Fibroblast of the conjunctiva (primary cell): Measurements from ENCODE around the gene OST4.
A peak's percentile ranks its signal among the peaks of the same experiment; 100 is the strongest.

ENCODE experiments used
- DNase-seq: peaks from one replicate; pipeline ENCODE4 v3.0.0-alpha.2; 2010; ENCODE audit warnings: low read depth

The OST4 gene

GRCh38 chr2:27053321-27053720 is 18.1 kb downstream of the OST4 start:
- no peak for DNase-seq

- DNase-seq = no peak
These were observed 19.4 kb downstream of the OST4 start for GRCh38 chr2:27051902-27052645.

- DNase-seq = peak; percentile 90
These were observed 20.2 kb downstream of the OST4 start, which contains the start of gene AGBL5 for GRCh38 chr2:27050996-27051901. TSS of gene AGBL5 (plus strand) at chr2:27051668. CDS start at chr2:27052959, 1,291 bp downstream.

- peak; percentile 97 for DNase-seq
These were observed 21.0 kb downstream of the OST4 start for GRCh38 chr2:27050281-27050995.

GRCh38 chr2:27049422-27050280 is 21.8 kb downstream of the OST4 start:
- no peak for DNase-seq

- DNase-seq = no peak
These were observed 28.3 kb downstream of the OST4 start for GRCh38 chr2:27042985-27043634.

GRCh38 chr2:27042159-27042661 is 29.2 kb downstream of the OST4 start:
- no peak for DNase-seq

- no peak for DNase-seq
These were observed 29.7 kb downstream of the OST4 start for GRCh38 chr2:27041752-27042151.

GRCh38 chr2:27040282-27040681 is 31.2 kb downstream of the OST4 start:
- DNase-seq = no peak

- DNase-seq = no peak
These were observed 31.6 kb downstream of the OST4 start for GRCh38 chr2:27039871-27040270.

GRCh38 chr2:27039426-27039825 is 32.0 kb downstream of the OST4 start:
- DNase-seq = no peak

- DNase-seq = no peak
These were observed 32.7 kb downstream of the OST4 start for GRCh38 chr2:27038631-27039339.

- no peak for DNase-seq
These were observed 33.4 kb downstream of the OST4 start for GRCh38 chr2:27038012-27038411.

- DNase-seq = no peak
These were observed 38.1 kb downstream of the OST4 start for GRCh38 chr2:27033253-27033852.

GRCh38 chr2:27032495-27033252 is 38.8 kb downstream of the OST4 start, which contains the start of gene TMEM214:
TSS of gene TMEM214 (plus strand) at chr2:27032965. CDS start at chr2:27033016, 51 bp downstream.
- DNase-seq = peak; percentile 81

GRCh38 chr2:27029051-27029450 is 42.4 kb downstream of the OST4 start:
- DNase-seq = no peak

- DNase-seq = no peak
These were observed 44.2 kb downstream of the OST4 start for GRCh38 chr2:27027211-27027651.
